NCI-H2029 treated with DMSO at 0.1 percent for 48 hours (cell line): ENCODE data around the gene CAMK1D.
A peak's percentile ranks its signal among the peaks of the same experiment; 100 is the strongest.

ENCODE experiments used
- DNase-seq: peaks from one replicate; lab custom pipeline; 2025; lab: John Stamatoyannopoulos, UW

CAMK1D gene

DNA sequence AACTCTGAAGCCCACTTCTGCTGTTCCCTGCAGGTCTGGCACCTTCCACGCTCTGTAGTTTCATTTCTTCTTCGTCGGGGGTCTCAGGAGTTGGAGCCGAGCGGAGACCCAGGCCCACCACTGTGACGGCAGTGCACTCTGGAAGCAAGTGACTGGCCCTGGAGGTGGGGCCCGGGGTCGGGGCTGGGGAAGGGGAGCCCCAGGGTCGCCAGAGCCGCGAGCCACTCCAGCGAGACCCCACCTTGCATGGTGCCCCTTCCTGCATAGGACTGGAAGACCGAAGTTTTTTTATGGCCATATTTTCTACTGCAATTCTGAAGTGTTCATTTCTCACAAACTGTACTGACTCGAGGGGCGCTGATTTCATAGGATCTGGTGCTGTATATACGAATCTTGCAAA is 479.4 kb downstream of the CAMK1D start:
- DNase-seq: no peak

DNA sequence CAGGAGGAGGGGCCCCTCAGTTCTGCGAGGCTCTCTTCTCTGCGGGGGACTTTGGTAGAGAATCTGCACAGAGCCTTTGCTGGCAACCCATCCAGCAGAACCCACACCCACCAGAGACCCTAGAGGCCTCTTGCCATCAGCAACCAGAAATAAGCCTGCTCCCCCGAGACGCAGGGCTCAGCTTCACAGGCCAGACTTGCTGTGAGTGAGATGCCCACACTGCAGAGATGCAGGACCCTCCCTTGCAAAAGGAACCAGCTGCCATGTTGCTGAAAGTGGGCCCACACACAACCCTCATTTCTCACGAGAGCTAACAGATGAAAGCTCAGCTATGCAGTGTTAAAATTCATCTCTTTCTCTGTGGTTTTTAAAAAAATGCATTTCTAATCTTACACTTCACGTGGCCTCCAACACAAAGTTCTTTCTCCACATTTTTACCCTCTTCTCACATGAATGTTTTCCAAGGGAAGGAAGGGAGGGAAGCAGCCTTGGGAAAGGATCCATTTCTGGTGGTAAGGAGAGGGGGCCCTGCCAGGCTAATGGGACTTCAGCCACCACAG is 480.6 kb downstream of the CAMK1D start:
- no peak for DNase-seq

DNA sequence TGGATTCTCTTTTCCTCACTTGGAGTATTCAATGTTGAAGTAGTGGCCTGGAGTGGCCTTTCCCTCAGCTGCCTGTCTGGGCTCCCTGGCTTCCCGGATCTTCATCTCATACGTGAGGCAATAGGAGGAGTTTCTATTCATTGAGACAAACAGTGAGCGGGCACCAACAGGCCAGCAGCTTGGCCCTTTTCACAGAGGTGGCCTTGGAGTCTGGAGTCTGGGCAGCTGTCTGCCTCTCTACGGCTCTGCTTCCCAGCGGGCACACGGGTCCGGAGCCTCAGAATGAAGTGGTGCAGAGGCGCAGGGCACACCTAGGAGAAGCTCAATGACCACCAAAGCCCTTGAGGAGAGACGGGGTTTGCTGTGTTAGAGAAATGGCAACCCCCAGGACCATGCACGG is 482.7 kb downstream of the CAMK1D start:
- DNase-seq: no peak

DNA sequence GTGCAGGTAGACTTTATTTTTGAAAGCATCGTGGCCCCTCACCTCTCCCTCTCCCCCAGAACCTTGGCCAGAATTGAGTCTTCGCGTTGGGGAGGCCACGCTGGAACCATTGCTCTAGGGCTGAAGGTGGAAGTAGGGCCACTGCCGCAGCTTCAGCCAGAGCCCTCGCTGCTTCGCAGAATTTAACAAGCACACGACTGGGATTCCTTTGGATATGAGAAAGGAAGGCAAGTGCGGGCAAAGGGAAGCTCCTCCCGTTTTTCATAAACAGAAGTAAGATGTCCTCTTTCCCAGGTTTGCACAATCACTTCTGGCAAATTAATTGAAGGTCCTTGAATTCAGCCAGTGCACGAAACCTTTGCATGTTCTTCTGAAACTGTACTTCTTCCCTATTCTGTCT is 484.1 kb downstream of the CAMK1D start:
- DNase-seq: no peak

DNA sequence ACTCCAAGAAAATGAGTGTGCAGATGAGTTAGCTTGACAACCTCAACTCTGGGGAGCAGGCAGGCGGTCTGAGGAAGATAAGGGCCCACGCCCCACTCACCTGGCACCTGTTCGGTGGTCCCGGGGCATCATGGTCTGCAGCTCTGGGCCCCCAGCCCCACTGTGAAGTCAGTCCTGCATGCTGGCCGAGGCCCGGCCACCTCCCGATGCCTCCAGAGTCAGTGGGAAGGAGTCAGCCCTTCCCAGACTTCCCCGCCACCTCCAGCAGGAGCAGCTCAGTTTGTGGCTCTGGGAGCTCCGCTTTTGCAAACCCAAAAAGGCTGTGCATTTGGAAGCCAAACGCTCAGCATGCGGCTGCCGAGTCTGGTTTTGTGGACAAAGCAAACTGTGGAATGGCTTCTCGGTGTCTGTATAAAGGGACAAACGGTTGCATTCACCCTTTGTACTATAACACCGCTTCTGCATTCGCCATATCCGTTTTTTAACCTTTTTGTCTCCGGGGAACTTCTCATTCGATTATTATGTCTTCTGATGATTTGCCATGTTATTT is 484.8 kb downstream of the CAMK1D start:
- DNase-seq: no peak

DNA sequence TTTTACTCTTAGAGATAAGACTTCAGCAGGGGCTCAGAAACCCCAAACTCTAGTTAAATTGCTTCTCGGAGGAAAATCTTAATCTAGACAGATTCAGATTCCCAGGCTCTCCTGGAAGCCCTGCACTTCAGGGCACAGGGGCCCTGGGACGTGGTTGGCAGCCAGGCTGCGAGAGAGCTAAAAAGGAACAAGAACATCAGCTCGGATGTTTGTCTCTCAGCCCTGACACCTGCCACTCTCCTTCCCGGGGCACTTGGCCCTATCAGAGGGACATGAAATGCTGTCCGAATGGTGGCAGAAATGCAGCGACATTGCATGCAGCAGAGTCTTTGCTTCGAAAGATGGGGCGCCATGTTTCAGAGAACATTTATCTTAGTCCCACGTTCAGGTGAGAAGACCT is 485.4 kb downstream of the CAMK1D start:
- no peak for DNase-seq

DNA sequence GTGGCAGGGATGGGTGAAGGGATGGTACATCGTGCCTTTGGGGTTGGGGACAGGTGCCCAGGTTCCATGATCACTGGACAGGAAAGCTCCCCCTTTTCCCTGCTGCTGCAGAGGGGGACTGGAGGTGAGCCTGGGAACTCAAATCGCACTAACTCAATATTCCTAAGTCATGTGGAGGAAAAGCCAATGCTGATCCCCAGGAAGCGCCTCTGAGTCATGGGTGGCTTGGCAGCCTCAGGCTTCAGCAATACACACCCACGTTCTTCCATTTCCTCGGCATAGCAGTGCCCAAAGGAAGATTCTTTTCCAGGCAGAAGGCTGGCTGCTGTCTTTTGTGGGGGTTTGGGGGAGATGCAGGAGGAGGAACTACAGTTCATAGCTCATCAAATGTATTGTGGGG is 486.4 kb downstream of the CAMK1D start:
- no peak for DNase-seq

DNA sequence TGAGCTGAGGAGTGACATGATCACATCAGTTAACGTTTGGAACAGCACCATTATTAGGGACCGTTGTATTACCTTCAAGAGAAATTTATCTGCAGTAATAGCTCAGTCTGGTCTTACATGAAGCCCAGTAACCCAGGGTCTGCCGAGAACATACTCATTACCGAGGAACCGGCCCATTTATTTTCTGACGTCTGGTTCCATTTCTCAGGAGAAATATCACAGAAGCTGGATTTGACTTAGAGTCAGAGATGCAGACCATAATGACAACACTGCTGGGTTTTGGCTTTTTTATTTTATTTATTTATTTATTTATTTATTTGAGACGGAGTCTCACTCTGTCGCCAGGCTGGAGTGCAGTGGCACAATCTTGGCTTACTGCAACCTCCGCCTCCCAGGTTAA is 489.0 kb downstream of the CAMK1D start:
- no peak for DNase-seq

DNA sequence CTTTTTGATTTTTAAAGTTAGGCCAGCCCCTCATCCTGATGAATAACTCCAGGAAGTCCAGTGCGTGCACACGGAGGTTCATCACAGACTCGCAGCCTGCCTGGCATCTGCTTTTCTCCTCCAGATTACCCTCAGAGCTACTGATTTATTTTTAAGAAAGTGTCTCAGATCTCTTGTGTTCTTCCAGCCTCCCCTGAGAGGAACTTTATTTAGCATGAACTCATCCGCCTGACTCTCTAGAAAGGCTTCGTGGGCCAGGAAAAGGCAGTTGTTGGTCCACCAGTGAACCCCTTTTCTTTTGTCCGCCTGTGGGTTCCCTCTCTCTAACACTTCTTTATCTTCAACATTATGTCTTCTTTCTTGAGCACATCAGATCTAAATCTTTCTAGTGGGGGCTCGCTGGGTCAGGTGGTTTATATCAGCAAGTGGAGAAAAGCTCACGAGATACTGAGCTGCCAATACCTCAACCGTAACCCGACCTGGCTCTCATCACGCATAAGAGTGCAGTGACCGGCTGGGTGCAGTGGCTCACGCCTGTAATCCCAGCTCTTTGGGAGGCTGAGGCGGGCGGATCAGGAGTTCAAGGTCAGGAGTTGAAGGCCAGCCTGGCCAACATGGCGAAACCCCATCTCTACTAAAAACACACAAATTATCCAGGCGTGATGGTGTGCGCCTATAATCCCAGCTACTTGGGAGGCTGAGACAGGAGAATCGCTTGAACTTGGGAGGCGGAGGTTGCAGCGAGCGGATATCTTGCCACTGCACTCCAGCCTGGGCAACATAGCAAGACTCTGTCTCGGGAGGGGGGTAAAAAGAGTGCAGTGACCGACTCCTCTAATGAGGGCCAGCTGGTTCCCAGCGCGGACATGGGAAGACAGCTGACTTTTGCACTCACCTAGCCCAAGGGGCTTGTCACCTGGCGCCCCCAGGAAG is 489.9 kb downstream of the CAMK1D start:
- no peak for DNase-seq

DNA sequence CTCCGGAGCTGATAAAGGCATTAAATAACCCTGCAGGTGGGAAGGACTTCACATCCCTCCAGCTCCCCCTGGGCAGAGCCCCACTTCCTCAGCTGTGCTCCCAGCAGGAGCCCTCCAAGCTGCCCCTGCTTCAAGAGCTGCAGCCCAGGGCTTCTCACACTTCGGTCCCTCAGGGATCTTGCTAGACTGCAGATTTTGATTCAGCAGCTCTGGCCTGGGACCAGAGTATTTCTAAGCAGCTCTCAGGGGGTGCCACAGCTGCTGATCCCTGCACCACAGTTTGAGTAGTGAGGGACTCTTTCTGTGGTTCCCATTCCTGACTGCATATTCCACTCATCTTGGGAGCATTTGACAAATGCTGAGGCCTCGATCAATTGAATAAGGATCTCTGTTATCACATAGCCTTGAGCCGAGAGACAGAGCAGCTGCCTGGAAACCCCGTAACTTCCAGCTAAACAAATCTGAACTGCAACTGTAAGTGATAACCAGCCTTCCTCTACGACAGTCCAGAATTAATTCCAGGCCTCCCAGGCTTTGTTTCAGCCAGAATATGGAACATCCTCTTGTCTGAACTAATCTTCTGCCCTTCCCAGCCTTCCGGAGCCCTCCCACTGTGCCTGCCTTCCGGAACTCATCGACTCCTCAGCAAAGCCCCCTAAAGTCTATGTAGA is 490.7 kb downstream of the CAMK1D start:
- no peak for DNase-seq

DNA sequence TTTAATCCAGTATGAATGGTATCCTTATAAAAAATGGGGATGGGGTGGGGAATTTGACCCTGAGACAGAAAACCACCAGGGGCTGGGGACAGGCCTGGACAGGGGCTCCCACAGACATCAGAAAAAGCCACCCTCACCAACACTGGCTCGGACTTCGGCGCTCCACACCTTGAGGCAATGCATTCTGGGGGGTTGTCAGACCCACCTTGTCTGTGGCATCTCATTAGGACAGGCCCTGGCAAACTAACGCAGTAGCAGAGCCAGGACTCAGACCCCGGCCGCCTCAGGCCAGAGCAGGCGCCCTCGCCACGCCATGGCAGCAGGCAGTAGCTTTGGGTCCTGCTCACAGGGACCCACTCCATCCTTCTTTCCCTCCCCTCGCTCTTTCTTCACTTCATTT is 492.1 kb downstream of the CAMK1D start:
- DNase-seq: no peak

DNA sequence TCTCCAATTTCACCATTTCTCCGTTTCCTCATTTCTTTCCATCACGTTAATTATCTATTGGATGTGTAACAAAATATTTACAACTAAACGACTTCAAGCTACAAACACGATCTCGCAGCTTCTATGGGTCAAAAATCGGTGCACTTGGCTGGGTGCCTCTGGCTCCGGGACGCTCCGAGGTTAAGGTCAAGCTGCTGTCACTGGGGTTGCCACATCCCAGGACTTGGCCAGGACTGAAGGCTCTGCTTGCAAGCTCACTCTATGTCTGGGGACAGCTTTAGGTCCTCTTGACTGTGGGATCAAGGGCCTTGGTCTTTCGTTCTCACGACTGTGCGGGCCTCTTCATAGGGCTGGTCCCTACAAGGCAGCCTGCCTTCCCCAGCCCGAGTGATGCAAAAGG is 492.5 kb downstream of the CAMK1D start:
- no peak for DNase-seq

DNA sequence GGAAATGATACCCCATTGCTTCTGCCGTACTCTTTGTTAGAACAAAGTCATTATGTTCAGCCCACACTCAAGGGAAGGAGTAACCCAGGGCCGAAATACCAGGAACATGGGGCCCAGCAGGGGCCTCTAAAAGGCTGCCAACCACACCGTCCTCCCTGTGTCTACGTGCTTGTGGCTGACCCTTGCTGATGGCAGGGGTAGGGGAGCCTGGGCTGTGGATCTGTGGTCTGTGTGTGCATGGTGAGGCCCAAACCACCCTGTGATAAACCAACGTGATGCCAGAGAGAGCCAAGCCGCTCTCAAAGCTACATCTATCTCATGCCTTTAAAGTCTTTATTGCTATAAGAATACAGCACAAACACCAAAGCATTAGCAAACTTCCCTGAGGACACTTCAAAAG is 493.0 kb downstream of the CAMK1D start:
- DNase-seq: no peak

DNA sequence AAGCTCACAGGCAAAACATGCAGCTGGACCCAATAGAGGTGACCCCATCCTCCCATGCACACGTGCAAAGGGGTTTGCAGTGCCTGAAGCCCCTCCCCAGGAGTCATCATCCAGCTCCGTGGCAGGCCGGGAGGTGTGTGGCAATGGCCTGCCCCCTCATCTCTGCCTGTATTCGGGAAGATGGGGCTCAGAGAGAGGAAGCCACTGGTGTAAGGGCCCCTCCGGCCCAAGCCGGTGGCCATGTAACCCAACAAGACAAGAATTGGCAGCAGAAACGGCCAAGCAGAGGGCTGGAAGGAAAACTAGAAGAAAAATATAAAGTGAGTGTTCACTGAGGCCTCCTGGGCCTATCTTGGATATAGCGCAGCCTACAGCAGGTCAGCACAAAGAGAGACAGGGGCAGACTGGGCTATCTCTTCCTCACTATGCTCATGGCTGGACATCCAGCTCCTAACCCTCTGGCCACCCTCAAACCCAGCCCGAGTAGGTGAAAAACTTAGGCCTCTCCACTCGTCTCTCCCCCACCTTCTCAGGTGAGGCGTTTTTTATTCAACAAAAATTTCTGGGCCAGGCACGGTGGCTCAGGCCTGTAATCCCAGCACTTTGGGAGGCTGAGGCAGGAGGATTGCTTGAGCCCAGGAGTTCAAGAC is 494.1 kb downstream of the CAMK1D start:
- DNase-seq: no peak

DNA sequence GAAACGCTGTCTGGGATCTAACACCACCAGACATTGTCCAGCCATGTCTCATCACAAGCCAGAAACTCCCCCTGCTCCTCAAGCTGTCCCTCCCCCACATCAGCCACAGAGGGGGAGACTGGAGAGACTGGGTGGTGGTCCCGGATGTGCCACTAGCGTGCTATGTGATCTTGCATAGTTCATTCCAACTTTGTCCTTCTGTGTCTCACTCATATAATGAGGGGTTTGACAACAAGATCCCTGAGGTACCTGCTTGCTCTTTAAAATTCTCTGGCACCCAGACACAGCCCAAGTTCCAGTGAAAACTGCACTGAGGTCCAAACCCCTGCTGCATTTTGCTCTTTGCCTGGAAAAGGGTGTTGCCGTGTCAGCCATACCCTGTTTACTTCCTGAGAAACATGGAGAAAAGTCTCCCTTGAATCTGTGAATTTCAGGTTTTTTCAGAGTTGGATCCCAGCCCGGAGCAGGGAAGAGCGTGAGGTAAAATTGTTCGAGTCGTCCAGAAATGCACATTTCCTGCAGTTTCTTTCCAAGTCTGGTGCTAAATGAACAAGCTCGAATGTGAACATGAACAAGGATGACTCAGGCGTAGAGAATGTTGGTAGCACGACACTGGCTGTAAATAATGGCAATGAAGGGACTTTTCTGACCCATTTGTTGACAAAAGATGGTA is 495.6 kb downstream of the CAMK1D start:
- no peak for DNase-seq

DNA sequence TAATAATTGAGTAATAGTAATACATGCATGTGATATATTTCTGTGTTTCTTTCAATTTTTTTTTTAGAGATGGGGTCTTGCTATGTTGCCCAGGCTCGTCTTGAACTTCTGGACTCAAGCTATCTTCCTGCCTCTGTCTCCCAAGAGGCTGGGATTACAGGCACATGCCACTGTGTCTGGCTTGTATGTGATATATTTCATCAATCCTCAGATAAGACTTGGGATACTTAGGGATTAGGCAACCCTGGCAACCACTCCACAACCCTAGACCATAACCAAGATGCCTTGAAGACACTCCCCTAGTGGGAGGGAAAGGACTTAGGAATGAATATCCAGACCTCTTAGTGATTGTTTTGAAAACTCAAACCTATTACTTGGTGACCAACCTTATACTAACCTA is 497.4 kb downstream of the CAMK1D start:
- DNase-seq: no peak

DNA sequence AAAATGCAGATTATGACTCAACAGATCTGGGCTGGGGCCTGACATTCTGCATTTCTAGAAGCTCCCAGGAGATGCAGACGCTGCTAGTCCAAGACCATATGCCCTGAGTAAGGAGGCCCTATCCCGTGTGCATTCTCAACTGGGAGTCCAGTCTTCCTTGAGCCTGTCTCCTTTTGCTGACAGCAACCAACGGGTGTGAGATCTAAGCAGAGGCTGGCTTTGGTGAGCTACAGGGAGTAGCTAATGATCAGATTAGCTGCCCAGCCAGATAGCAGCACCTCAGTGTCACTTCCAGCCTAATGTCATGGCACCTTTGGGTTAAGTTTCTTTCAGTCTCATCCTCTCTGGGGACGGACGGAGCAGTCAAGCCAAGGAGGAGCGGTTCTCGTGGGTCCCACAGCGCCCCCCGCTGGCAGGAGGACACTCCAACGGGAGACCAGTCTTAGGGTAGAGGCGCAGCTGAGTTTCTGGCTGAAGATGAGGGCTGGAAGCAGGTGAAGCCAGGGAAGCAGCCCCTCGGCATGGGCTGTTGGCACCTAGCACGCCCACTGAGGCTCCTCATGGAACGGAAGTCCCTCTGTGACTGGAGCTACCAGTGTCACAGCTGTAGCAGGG is 498.1 kb downstream of the CAMK1D start:
- no peak for DNase-seq

DNA sequence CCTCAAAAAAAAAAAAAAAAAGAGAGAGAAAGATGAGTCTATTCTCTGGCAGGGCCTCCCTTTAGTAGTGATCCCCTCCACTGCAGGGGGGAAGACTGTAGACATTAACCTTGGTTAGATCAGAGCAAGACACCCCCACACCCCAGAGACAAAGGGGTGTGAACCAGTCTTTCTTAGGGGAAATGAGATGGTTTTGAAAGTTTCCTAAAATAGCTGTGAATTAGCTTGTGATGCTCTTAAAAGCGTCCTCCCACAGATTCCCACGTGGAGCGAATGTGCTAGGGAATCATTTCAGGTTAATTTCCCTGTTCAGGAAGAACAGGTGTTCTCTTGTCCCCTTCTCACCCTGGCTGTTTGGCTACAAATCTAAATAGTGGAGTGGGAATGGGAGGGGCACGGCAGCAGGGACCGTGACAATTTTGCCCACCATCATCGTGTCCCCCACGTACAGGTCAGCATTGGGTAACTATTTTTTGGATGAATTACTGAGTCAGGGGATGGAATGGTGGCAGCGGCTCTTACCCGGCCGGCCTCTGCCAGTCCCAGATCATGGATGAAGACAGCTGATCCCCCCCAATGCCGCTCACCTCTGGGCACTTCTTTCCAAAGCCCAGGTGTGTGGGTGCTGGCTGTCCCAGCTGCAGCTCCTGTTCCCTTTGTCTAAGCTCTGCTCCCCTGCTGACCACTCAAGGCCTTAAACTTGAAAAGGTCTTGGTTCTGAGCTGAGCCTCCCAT is 499.3 kb downstream of the CAMK1D start:
- no peak for DNase-seq

DNA sequence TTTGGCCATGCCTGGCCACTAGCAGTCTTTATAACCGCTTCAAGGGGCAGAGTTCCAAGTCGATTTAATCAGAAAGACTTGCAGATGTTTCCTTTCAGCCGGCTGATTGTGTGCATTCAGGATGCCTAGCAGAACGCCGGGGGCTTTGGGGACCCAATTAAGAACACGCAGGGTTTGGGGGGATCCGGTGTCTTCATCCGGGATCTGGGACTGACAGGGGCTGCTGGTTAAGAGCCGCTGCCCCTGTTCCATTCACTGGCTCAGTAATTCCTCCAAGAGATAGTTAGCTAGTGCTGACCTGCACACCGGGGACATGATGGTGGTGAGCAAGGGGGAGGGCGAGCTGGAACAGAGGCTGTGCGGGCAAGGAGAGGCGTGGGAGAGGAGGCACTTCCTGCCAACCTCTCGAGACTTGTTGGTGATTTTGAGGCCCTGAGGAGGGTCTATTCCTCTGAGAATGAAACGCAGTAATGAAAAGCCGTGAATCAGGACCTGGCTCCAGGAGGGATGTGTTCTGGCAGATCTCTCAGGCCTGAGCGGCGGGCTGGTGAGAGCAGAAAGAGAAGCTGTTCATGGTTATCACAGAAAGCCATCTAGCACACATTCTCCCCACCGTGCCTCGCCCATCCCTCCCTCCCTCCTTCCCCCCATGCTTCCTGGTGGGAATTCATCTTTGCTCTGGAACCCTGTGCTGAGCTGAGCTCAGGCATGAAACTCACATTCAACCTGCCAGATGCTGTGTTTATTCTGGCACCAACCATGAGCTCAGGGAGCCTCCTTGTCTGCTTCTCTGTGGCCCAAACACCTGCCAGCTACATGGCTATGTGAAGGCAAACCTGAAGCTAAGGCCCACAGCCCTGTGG is 500.2 kb downstream of the CAMK1D start:
- peak; percentile 43 for DNase-seq

DNA sequence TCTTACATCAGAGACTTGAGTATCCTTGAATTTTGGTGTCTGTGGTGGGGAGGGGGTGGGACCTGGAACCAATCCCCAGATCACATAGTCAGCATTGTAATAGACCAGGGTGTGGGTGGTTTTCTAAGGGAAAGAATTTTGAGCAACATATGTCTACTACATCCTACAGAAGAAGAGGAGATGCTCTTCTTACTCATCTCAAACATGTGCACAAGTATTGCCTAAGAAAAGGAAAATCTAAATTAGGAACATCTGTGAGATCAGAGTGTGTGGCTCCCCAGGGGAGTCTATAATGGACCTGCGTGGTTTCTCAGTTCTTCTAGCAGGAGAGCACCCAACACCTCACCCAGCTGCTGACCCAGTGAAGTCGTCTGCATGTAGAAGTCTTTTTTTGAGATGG is 503.3 kb downstream of the CAMK1D start:
- no peak for DNase-seq
